ACC112 (cell line): Measurements from ENCODE around the gene POTEF.
"Not testable (repeated sequence)": the region's sequence is repeated elsewhere in the genome, so short reads cannot be mapped to it uniquely, and the experiment has no call there.

ENCODE experiments used
- H2AFZ ChIP-seq: fragments of 200-600 bp; sonication (generic); one replicate; pipeline ENCODE4 v1.6.0; 2017; ENCODE audit warnings: antibody characterized with exemption, low read length; ENCODE audit not compliant: unreplicated experiment
- H3K27ac ChIP-seq: fragments of 200-600 bp; sonication (generic); 2 replicates; pipeline ENCODE4 v1.5.1; 2014; ENCODE audit warnings: low read depth, mild to moderate bottlenecking, antibody characterized with exemption, low read length, moderate library complexity
- H3K27me3 ChIP-seq: fragments of 200-600 bp; sonication (generic); 2 replicates; pipeline ENCODE4 v1.6.1; 2014; ENCODE audit warnings: mild to moderate bottlenecking, antibody characterized with exemption, low read length, moderate library complexity, mixed read lengths; ENCODE audit not compliant: insufficient read depth
- H3K36me3 ChIP-seq: fragments of 200-600 bp; sonication (generic); 2 replicates; pipeline ENCODE4 v1.6.1; 2016; ENCODE audit warnings: mild to moderate bottlenecking, antibody characterized with exemption, low read length, moderate library complexity, mixed read lengths; ENCODE audit not compliant: insufficient read depth
- H3K4me1 ChIP-seq: fragments of 200-600 bp; sonication (generic); one replicate; pipeline ENCODE4 v1.6.1; 2016; ENCODE audit warnings: low read length, mixed read lengths; ENCODE audit not compliant: insufficient read depth, unreplicated experiment, control insufficient read depth
- H3K4me3 ChIP-seq: fragments of 200-600 bp; sonication (generic); 2 replicates; pipeline ENCODE4 v1.5.1; 2014; ENCODE audit warnings: mild to moderate bottlenecking, low read depth, low read length
- H3K79me2 ChIP-seq: fragments of 200-600 bp; sonication (generic); one replicate; pipeline ENCODE4 v1.6.0; 2016; ENCODE audit warnings: low read length; ENCODE audit not compliant: control insufficient read depth, unreplicated experiment, insufficient read depth

The POTEF gene

GRCh38 chr2:130062645-130063044 lies 66.4 kb downstream of the POTEF start:
- H3K4me3 ChIP-seq, H3K36me3 ChIP-seq, H2AFZ ChIP-seq, H3K27me3 ChIP-seq, H3K4me1 ChIP-seq, H3K79me2 ChIP-seq, H3K27ac ChIP-seq: not testable (repeated sequence)

GRCh38 chr2:130059982-130060381 lies 69.0 kb downstream of the POTEF start:
- not testable (repeated sequence) for H3K4me3 ChIP-seq, H2AFZ ChIP-seq, H3K4me1 ChIP-seq, H3K36me3 ChIP-seq, H3K27me3 ChIP-seq, H3K27ac ChIP-seq, H3K79me2 ChIP-seq

- H3K27ac ChIP-seq, H3K4me1 ChIP-seq, H3K4me3 ChIP-seq, H2AFZ ChIP-seq, H3K27me3 ChIP-seq, H3K79me2 ChIP-seq, H3K36me3 ChIP-seq: not testable (repeated sequence)
Measured at GRCh38 chr2:130056336-130056735, 72.7 kb downstream of the POTEF start.

GRCh38 chr2:130053217-130053911 lies 75.7 kb downstream of the POTEF start:
- not testable (repeated sequence) for H3K27me3 ChIP-seq, H3K36me3 ChIP-seq, H3K4me3 ChIP-seq, H3K4me1 ChIP-seq, H3K27ac ChIP-seq, H3K79me2 ChIP-seq, H2AFZ ChIP-seq

GRCh38 chr2:130052376-130052775 lies 76.6 kb downstream of the POTEF start:
- H3K27ac ChIP-seq, H3K27me3 ChIP-seq, H3K79me2 ChIP-seq, H3K4me1 ChIP-seq, H3K36me3 ChIP-seq, H2AFZ ChIP-seq, H3K4me3 ChIP-seq: not testable (repeated sequence)

- H3K79me2 ChIP-seq, H3K27me3 ChIP-seq, H3K36me3 ChIP-seq, H3K4me1 ChIP-seq, H2AFZ ChIP-seq, H3K4me3 ChIP-seq, H3K27ac ChIP-seq: not testable (repeated sequence)
Measured at GRCh38 chr2:130048422-130048821, 80.6 kb downstream of the POTEF start.

- H3K27ac ChIP-seq, H3K4me3 ChIP-seq, H3K36me3 ChIP-seq, H3K27me3 ChIP-seq, H2AFZ ChIP-seq, H3K4me1 ChIP-seq, H3K79me2 ChIP-seq: not testable (repeated sequence)
Measured at GRCh38 chr2:130038265-130038603, 90.8 kb downstream of the POTEF start.

- not testable (repeated sequence) for H3K4me3 ChIP-seq, H3K79me2 ChIP-seq, H3K27me3 ChIP-seq, H3K27ac ChIP-seq, H2AFZ ChIP-seq, H3K4me1 ChIP-seq, H3K36me3 ChIP-seq
Measured at GRCh38 chr2:130025931-130026330, 103.1 kb downstream of the POTEF start.
